Left ventricle myocardium superior (tissue), 1 donor: ENCODE results near the gene GMNN. TPM values are rescaled to one million over a fixed set of nuclear protein-coding genes. Genes with fewer than 3 reads are reported as not detected.

ENCODE experiments used
- ATAC-seq: fragments of 200-7000 bp; cut with Tn5 transposase; one replicate; pipeline ENCODE4 v1.9.1; 2020; ENCODE audit warnings: mild to moderate bottlenecking, moderate library complexity
- DNase-seq: peaks from one replicate; pipeline ENCODE4 v3.0.0-alpha.2; 2020
- intact Hi-C: fragments of 100-400 bp; cut with micrococcal nuclease; formaldehyde crosslinking; loops from one replicate; pipeline ENCODE4 v1.11.0; 2022
- total RNA-seq: library from RNA; stranded (reverse); fragmentation: NEBNext Ultra II Directional; extraction: Animal tissue kit (Norgen Biotek cat#: 25700); gene quantifications from one replicate; pipeline ENCODE4 v1.2.1, GENCODE V29; 2021
- donor health status: DM: no; HTN: yes; CAD: no; lungs with severe emphysema.

Gene GMNN
- total RNA-seq, 1 donor from 2014 or later, result 8.3 TPM

GRCh38 chr6:24797596-24798216, 23.0 kb downstream of the GMNN start:
- no peak for DNase-seq
- ATAC-seq, result no peak
- intact Hi-C loops, result no loop called here

GRCh38 chr6:24798740-24799540, 24.2 kb downstream of the GMNN start, which contains the start of gene ARMH2:
Gene ARMH2 (minus strand): TSS chr6:24798917. CDS start chr6:24798857, 60 bp downstream.
- ATAC-seq (no peak), DNase-seq (no peak)
- intact Hi-C loops, result no loop called here

- ATAC-seq, result no peak
- intact Hi-C loops, result no loop called here
- no peak for DNase-seq
These were observed 24.8 kb downstream of the GMNN start for GRCh38 chr6:24799541-24799915.

- ATAC-seq (no peak), DNase-seq (no peak)
- intact Hi-C loops, result no loop called here
These were observed 27.7 kb downstream of the GMNN start for GRCh38 chr6:24802271-24803059.

GRCh38 chr6:24807584-24807983, 32.8 kb downstream of the GMNN start:
- ATAC-seq (no peak), DNase-seq (no peak)
- intact Hi-C loops, result no loop called here

GRCh38 chr6:24809728-24810127, 35.0 kb downstream of the GMNN start:
- intact Hi-C loops, result no loop called here
- DNase-seq, result no peak
- ATAC-seq, result no peak

GRCh38 chr6:24818346-24818745, 43.6 kb downstream of the GMNN start:
- intact Hi-C loops, result no loop called here
- ATAC-seq, result no peak
- no peak for DNase-seq

GRCh38 chr6:24821860-24822444, 47.2 kb downstream of the GMNN start:
- no peak for ATAC-seq
- no peak for DNase-seq
- intact Hi-C loops, result no loop called here

GRCh38 chr6:24822696-24823095, 48.0 kb downstream of the GMNN start:
- intact Hi-C loops, result no loop called here
- ATAC-seq (no peak), DNase-seq (no peak)

GRCh38 chr6:24823185-24823584, 48.4 kb downstream of the GMNN start:
- DNase-seq (no peak), ATAC-seq (no peak)
- intact Hi-C loops, result no loop called here

- no peak for ATAC-seq
- DNase-seq, result no peak
- intact Hi-C loops, result no loop called here
These were observed 49.6 kb downstream of the GMNN start for GRCh38 chr6:24824142-24824938.

GRCh38 chr6:24825130-24825630, 50.4 kb downstream of the GMNN start:
- ATAC-seq, result no peak
- intact Hi-C loops, result no loop called here
- DNase-seq, result no peak

GRCh38 chr6:24827162-24827561, 52.4 kb downstream of the GMNN start:
- intact Hi-C loops, result no loop called here
- ATAC-seq, result no peak
- no peak for DNase-seq

GRCh38 chr6:24827970-24828369, 53.2 kb downstream of the GMNN start:
- DNase-seq (no peak), ATAC-seq (no peak)
- intact Hi-C loops, result no loop called here

- ATAC-seq (no peak), DNase-seq (no peak)
- intact Hi-C loops, result no loop called here
These were observed 54.9 kb downstream of the GMNN start for GRCh38 chr6:24829657-24830056.

GRCh38 chr6:24831771-24832716, 57.3 kb downstream of the GMNN start:
- DNase-seq (no peak), ATAC-seq (no peak)
- intact Hi-C loops, result no loop called here

GRCh38 chr6:24832794-24833193, 58.1 kb downstream of the GMNN start:
- ATAC-seq (no peak), DNase-seq (no peak)
- intact Hi-C loops, result no loop called here
